Measurements from ENCODE around the gene OR6C6.
"Not testable (repeated sequence)": the region's sequence is repeated elsewhere in the genome, so short reads cannot be mapped to it uniquely, and the experiment has no call there.

Gene OR6C6

DNA sequence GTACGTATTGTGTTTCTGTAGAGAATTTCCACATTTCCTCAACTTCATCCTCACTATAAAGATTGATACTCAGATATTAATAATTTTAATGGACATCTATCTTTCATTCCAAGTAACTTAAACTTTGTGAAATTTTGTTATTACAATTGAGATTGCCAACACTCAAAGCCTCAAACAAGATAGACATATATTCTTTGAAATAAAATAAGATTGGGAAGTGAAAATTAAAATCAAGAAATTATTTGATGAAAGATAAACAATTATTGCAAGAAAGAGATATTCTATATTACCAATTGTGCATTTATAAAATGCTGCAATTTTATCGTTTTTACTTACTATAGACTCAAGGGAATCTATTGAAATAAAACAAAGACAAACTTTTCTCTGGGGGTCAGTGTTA lies at the start of gene OR6C6:
OR6C6 (minus strand) TSS at position 101 of the 400 bp plus-strand sequence. CDS start 1,337 bp downstream, outside the sequence.
- Histone ChIP-seq H3K9ac (ENCODE audit: low read depth, low read length) (no peak within 1 kb of the TSS), H3K27me3 (ENCODE audit: insufficient read depth, low read length, poor library complexity) (peaks cover 3% of the 10 kb centered on the region), H3K4me3 (ENCODE audit: low read depth in 1 of 2, low read length in 2 of 2) (no peak within 1 kb of the TSS), H3K4me2 (ENCODE audit: insufficient read depth, low read length) (no peak within 1 kb of the TSS), H3K27ac (ENCODE audit: low read length) (no peak within 1 kb of the TSS), H3K79me2 (ENCODE audit: insufficient read depth, low read length) (no peaks in the 10 kb centered on the region), H4K20me1 (ENCODE audit: insufficient read depth, low read length) (no peaks in the 10 kb centered on the region), H3K4me1 (ENCODE audit: insufficient read depth, low read length) (no peaks in the 10 kb centered on the region), H2AFZ (ENCODE audit: low read depth, low read length) (no peak within 1 kb of the TSS), H3K36me3 (ENCODE audit: insufficient read depth, low read length) (no peaks in the 10 kb centered on the region), H3K9me3 (ENCODE audit: insufficient read depth, low read length, severe bottlenecking) (no peaks in the 10 kb centered on the region)
- TF ChIP-seq, protein P1, sequence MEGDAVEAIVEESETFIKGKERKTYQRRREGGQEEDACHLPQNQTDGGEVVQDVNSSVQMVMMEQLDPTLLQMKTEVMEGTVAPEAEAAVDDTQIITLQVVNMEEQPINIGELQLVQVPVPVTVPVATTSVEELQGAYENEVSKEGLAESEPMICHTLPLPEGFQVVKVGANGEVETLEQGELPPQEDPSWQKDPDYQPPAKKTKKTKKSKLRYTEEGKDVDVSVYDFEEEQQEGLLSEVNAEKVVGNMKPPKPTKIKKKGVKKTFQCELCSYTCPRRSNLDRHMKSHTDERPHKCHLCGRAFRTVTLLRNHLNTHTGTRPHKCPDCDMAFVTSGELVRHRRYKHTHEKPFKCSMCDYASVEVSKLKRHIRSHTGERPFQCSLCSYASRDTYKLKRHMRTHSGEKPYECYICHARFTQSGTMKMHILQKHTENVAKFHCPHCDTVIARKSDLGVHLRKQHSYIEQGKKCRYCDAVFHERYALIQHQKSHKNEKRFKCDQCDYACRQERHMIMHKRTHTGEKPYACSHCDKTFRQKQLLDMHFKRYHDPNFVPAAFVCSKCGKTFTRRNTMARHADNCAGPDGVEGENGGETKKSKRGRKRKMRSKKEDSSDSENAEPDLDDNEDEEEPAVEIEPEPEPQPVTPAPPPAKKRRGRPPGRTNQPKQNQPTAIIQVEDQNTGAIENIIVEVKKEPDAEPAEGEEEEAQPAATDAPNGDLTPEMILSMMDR (IDR thresholded peaks at IDR 0.05; ENCODE audit: borderline replicate concordance, extremely low read depth, low read length, poor library complexity, severe bottlenecking): no peak
- no peak for TF ChIP-seq EZH2 (IDR thresholded peaks at IDR 0.05; ENCODE audit: borderline replicate concordance, low read depth, low read length, severe bottlenecking)
- ATAC-seq (ENCODE audit: insufficient read depth, low read depth) (no peak), DNase-seq (no peak)

DNA sequence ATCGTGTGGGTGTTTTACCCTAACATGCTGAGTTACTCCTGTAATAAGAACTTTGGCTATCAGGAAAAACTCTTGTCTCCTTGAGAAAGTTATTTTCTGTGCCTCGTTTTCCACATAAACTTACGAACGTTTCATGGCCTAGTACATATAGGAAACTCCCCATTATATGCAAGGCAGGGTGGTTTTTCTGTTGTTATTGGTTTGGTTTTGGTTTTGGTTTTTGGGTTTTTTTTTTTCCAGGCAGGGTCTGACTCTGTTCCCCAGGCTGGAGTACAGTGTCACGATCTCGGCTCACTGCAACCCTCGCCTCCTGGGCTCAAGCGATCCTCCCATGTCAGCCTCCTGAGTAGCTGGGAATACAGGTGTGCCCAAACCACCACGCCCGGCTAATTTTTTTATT lies 39.6 kb upstream of the OR6C6 start:
- no peaks in the 10 kb centered on the region for H3K36me3 ChIP-seq (ENCODE audit: insufficient read depth, low read length)
- no peak overlapping the region for H3K4me3 ChIP-seq (ENCODE audit: low read depth in 1 of 2, low read length in 2 of 2)
- H4K20me1 ChIP-seq (ENCODE audit: insufficient read depth, low read length): no peaks in the 10 kb centered on the region
- DNase-seq (no peak), ATAC-seq (ENCODE audit: insufficient read depth, low read depth) (no peak)
- no peak overlapping the region for H3K27ac ChIP-seq (ENCODE audit: low read length)
- no peak for TF ChIP-seq EZH2 (IDR thresholded peaks at IDR 0.05; ENCODE audit: borderline replicate concordance, low read depth, low read length, severe bottlenecking)
- TF ChIP-seq, protein P1 (IDR thresholded peaks at IDR 0.05; ENCODE audit: borderline replicate concordance, extremely low read depth, low read length, poor library complexity, severe bottlenecking): no peak
- no peaks in the 10 kb centered on the region for H3K4me1 ChIP-seq (ENCODE audit: insufficient read depth, low read length)
- H2AFZ ChIP-seq (ENCODE audit: low read depth, low read length): no peak overlapping the region
- peaks cover 3% of the 10 kb centered on the region for H3K27me3 ChIP-seq (ENCODE audit: insufficient read depth, low read length, poor library complexity)
- H3K79me2 ChIP-seq (ENCODE audit: insufficient read depth, low read length): no peaks in the 10 kb centered on the region
- no peak overlapping the region for H3K9ac ChIP-seq (ENCODE audit: low read depth, low read length)
- no peak overlapping the region for H3K4me2 ChIP-seq (ENCODE audit: insufficient read depth, low read length)
- H3K9me3 ChIP-seq (ENCODE audit: insufficient read depth, low read length, severe bottlenecking): no peaks in the 10 kb centered on the region

DNA sequence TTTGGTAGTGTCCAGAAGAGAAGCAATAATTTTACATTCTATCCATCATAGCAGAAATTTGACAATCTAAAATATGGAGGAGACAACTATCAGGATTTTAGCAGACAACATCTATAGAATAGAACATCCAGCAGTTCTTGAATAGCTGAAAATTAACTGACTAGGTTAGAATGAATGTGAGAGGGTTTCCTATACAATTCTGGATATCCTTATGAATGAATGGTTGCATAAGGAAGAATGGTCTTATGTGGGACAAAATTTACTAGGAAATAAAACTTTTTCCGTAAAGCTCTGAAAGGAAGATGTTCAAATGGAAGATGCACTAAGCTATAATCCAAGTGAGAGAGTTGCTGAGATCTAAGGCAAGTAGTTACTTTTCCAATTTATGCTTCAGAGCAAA lies 34.1 kb upstream of the OR6C6 start, which contains the start of gene OR6C3:
OR6C3 (plus strand) TSS at position 301 of the 400 bp plus-strand sequence. CDS start 955 bp downstream, outside the sequence.
- H3K79me2 ChIP-seq (ENCODE audit: insufficient read depth, low read length): no peaks in the 10 kb centered on the region
- no peak within 1 kb of the TSS for H3K27ac ChIP-seq (ENCODE audit: low read length)
- no peak within 1 kb of the TSS for H3K4me2 ChIP-seq (ENCODE audit: insufficient read depth, low read length)
- H3K4me3 ChIP-seq (ENCODE audit: low read depth in 1 of 2, low read length in 2 of 2): no peak within 1 kb of the TSS
- no peaks in the 10 kb centered on the region for H3K36me3 ChIP-seq (ENCODE audit: insufficient read depth, low read length)
- ATAC-seq (ENCODE audit: insufficient read depth, low read depth) (no peak), DNase-seq (no peak)
- TF ChIP-seq, protein P1 (IDR thresholded peaks at IDR 0.05; ENCODE audit: borderline replicate concordance, extremely low read depth, low read length, poor library complexity, severe bottlenecking): no peak
- no peak for TF ChIP-seq EZH2 (IDR thresholded peaks at IDR 0.05; ENCODE audit: borderline replicate concordance, low read depth, low read length, severe bottlenecking)
- no peaks in the 10 kb centered on the region for H3K4me1 ChIP-seq (ENCODE audit: insufficient read depth, low read length)
- H2AFZ ChIP-seq (ENCODE audit: low read depth, low read length): no peak within 1 kb of the TSS
- no peaks in the 10 kb centered on the region for H3K27me3 ChIP-seq (ENCODE audit: insufficient read depth, low read length, poor library complexity)
- H4K20me1 ChIP-seq (ENCODE audit: insufficient read depth, low read length): no peaks in the 10 kb centered on the region
- H3K9me3 ChIP-seq (ENCODE audit: insufficient read depth, low read length, severe bottlenecking): no peaks in the 10 kb centered on the region
- H3K9ac ChIP-seq (ENCODE audit: low read depth, low read length): no peak within 1 kb of the TSS

DNA sequence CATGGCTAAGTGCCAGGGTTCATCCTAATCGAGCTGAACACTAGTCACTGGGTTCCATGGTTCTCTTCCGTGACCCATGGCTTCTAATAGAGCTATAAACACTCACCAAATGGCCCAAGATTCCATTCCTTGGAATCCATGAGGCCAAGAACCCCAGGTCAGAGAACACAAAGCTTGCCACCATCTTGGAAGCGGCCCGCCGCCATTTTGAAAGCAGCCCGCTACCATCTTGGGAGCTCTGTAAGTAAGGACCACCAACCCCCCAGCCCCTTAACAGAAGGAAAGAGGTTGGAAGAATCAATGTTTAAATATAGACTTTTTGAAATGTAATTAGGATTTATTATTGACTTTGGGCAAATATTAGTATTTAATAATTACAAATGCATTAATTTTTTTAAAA lies 29.4 kb upstream of the OR6C6 start:
- not testable (repeated sequence) for H3K9ac ChIP-seq (ENCODE audit: low read depth, low read length); H3K4me1 ChIP-seq (ENCODE audit: insufficient read depth, low read length); H3K79me2 ChIP-seq (ENCODE audit: insufficient read depth, low read length); H3K27ac ChIP-seq (ENCODE audit: low read length); H3K9me3 ChIP-seq (ENCODE audit: insufficient read depth, low read length, severe bottlenecking); H3K27me3 ChIP-seq (ENCODE audit: insufficient read depth, low read length, poor library complexity); H4K20me1 ChIP-seq (ENCODE audit: insufficient read depth, low read length); H3K4me2 ChIP-seq (ENCODE audit: insufficient read depth, low read length); H3K4me3 ChIP-seq (ENCODE audit: low read depth in 1 of 2, low read length in 2 of 2); ATAC-seq (ENCODE audit: insufficient read depth, low read depth); H3K36me3 ChIP-seq (ENCODE audit: insufficient read depth, low read length); DNase-seq; H2AFZ ChIP-seq (ENCODE audit: low read depth, low read length)

Data from DND-41 (cell line).